Activated CD4-positive, alpha-beta T cell treated with anti-CD3 and anti-CD28 coated beads for 36 hours (primary cell): ENCODE results near the gene NFIA. TPM values are rescaled to one million over a fixed set of nuclear protein-coding genes. Genes with fewer than 3 reads are reported as not detected.

Experiments
- ATAC-seq: fragments of 200-7000 bp; cut with Tn5 transposase; one replicate; pipeline ENCODE4 v1.10.0; 2021; ENCODE audit warnings: mild to moderate bottlenecking, moderate library complexity
- CTCF ChIA-PET: fragments of 350-600 bp; sonication (Branson Sonifier 250); formaldehyde crosslinking; loops from one replicate; lab custom pipeline; 2021; ENCODE audit warnings: antibody characterized with exemption; lab: Charles Lee
- POLR2A ChIA-PET: fragments of 350-600 bp; sonication (Branson Sonifier 250); formaldehyde crosslinking; loops from one replicate; lab custom pipeline; 2021; ENCODE audit warnings: antibody characterized with exemption, inconsistent platforms; lab: Charles Lee
- DNase-seq: peaks from one replicate; pipeline ENCODE4 v3.0.0-alpha.2; 2020
- H3K27ac Mint-ChIP-seq: one replicate; pipeline ENCODE4 v1.8.0; 2021; ENCODE audit warnings: mixed read lengths
- H3K27me3 Mint-ChIP-seq: one replicate; pipeline ENCODE4 v1.8.0; 2021; ENCODE audit warnings: mixed read lengths
- H3K36me3 Mint-ChIP-seq: one replicate; pipeline ENCODE4 v1.8.0; 2021; ENCODE audit warnings: low read depth, mixed read lengths
- H3K4me1 Mint-ChIP-seq: one replicate; pipeline ENCODE4 v1.8.0; 2021; ENCODE audit warnings: mixed read lengths
- H3K4me3 Mint-ChIP-seq: one replicate; pipeline ENCODE4 v1.8.0; 2021; ENCODE audit warnings: mild to moderate bottlenecking, moderate library complexity, mixed read lengths
- H3K9me3 Mint-ChIP-seq: one replicate; pipeline ENCODE4 v1.8.0; 2021; ENCODE audit warnings: low read depth, mixed read lengths
- intact Hi-C, 2 experiments: fragments of 100-400 bp; cut with DNase I in 1 of 2; cut with micrococcal nuclease in 1 of 2; formaldehyde crosslinking; loops; one replicate each; pipeline versions ENCODE4 v1.14.2 to v1.15.1; 2022 to 2024; cut with DNase I, micrococcal nuclease
- total RNA-seq, 2 experiments: library from RNA; stranded (reverse); gene quantifications; one replicate each; pipeline ENCODE4 v1.2.3, GENCODE V29; 2021

Gene NFIA
- total RNA-seq, 2 experiments from 2014 or later: 3.0 to 3.2 TPM

GRCh38 chr1:61379693-61380092, 297.3 kb downstream of the NFIA start:
- CTCF ChIA-PET: interaction anchor here (0.6 kb wide), 1 partner anchor 24 kb away, joined by 3 read pairs; no protein-coding TSS in a partner anchor

GRCh38 chr1:61380561-61380960, 298.2 kb downstream of the NFIA start:
- H3K27ac Mint-ChIP-seq: no peak overlapping the region
- H3K9me3 Mint-ChIP-seq: no peaks in the 10 kb centered on the region
- no peaks in the 10 kb centered on the region for H3K27me3 Mint-ChIP-seq
- no peaks in the 10 kb centered on the region for H3K4me1 Mint-ChIP-seq
- no peak overlapping the region for H3K4me3 Mint-ChIP-seq
- peaks cover 6% of the 10 kb centered on the region for H3K36me3 Mint-ChIP-seq
- ATAC-seq: no peak
- CTCF ChIA-PET: interaction anchor here (0.6 kb wide), 1 partner anchor 25 kb away, joined by 3 read pairs; no protein-coding TSS in a partner anchor
- POLR2A ChIA-PET: no interaction called here
- intact Hi-C loops: no loop called here
- DNase-seq: no peak

More at GRCh38 chr1:61379693-61380092, 297.3 kb downstream of the NFIA start:
- H3K36me3 Mint-ChIP-seq: peaks cover 6% of the 10 kb centered on the region
- DNase-seq (no peak), ATAC-seq (no peak)
- no peak overlapping the region for H3K27ac Mint-ChIP-seq
- no peaks in the 10 kb centered on the region for H3K4me1 Mint-ChIP-seq
- H3K9me3 Mint-ChIP-seq: no peaks in the 10 kb centered on the region
- intact Hi-C loops: no loop called here
- no peak overlapping the region for H3K4me3 Mint-ChIP-seq
- H3K27me3 Mint-ChIP-seq: no peaks in the 10 kb centered on the region
- POLR2A ChIA-PET: no interaction called here

GRCh38 chr1:61386323-61386722, 304.0 kb downstream of the NFIA start:
- H3K9me3 Mint-ChIP-seq: no peaks in the 10 kb centered on the region
- ATAC-seq (no peak), DNase-seq (no peak)
- peak overlapping the region; percentile 26 for H3K27ac Mint-ChIP-seq
- ChIA-PET CTCF (no interaction called here), POLR2A (no interaction called here)
- H3K4me1 Mint-ChIP-seq: no peaks in the 10 kb centered on the region
- no peak overlapping the region for H3K4me3 Mint-ChIP-seq
- intact Hi-C loops: no loop called here
- H3K36me3 Mint-ChIP-seq: peaks cover 9% of the 10 kb centered on the region
- no peaks in the 10 kb centered on the region for H3K27me3 Mint-ChIP-seq

- CTCF ChIA-PET: no interaction called here
- no peaks in the 10 kb centered on the region for H3K27me3 Mint-ChIP-seq
- H3K4me3 Mint-ChIP-seq: no peak overlapping the region
- H3K9me3 Mint-ChIP-seq: no peaks in the 10 kb centered on the region
- peaks cover 9% of the 10 kb centered on the region for H3K36me3 Mint-ChIP-seq
- intact Hi-C loops: no loop called here
- POLR2A ChIA-PET: no interaction called here
- no peak overlapping the region for H3K27ac Mint-ChIP-seq
- ATAC-seq (no peak), DNase-seq (no peak)
- no peaks in the 10 kb centered on the region for H3K4me1 Mint-ChIP-seq
These were observed 304.4 kb downstream of the NFIA start for GRCh38 chr1:61386770-61387169.

- CTCF ChIA-PET: interaction anchor here (0.6 kb wide), 1 partner anchor 11 kb away, joined by 3 read pairs; no protein-coding TSS in a partner anchor
- ATAC-seq (no peak), DNase-seq (no peak)
- intact Hi-C loops: no loop called here
- H3K4me1 Mint-ChIP-seq: no peaks in the 10 kb centered on the region
- H3K36me3 Mint-ChIP-seq: peaks cover 9% of the 10 kb centered on the region
- no peaks in the 10 kb centered on the region for H3K9me3 Mint-ChIP-seq
- no peak overlapping the region for H3K27ac Mint-ChIP-seq
- POLR2A ChIA-PET: no interaction called here
- H3K4me3 Mint-ChIP-seq: no peak overlapping the region
- H3K27me3 Mint-ChIP-seq: no peaks in the 10 kb centered on the region
These were observed 305.5 kb downstream of the NFIA start for GRCh38 chr1:61387829-61388228.

- Mint-ChIP-seq H3K36me3 (peaks cover 4% of the 10 kb centered on the region), H3K4me3 (no peak overlapping the region), H3K27ac (no peak overlapping the region)
These were observed 306.2 kb downstream of the NFIA start for GRCh38 chr1:61388566-61388965.

GRCh38 chr1:61389194-61389925, 307.0 kb downstream of the NFIA start:
- peaks cover 3% of the 10 kb centered on the region for H3K36me3 Mint-ChIP-seq
- intact Hi-C loops: no loop called here
- H3K9me3 Mint-ChIP-seq: no peaks in the 10 kb centered on the region
- DNase-seq: no peak
- H3K27me3 Mint-ChIP-seq: no peaks in the 10 kb centered on the region
- no peak overlapping the region for H3K27ac Mint-ChIP-seq
- no peak overlapping the region for H3K4me3 Mint-ChIP-seq
- ATAC-seq: no peak
- ChIA-PET POLR2A (no interaction called here), CTCF (no interaction called here)
- no peaks in the 10 kb centered on the region for H3K4me1 Mint-ChIP-seq

More at GRCh38 chr1:61388566-61388965, 306.2 kb downstream of the NFIA start:
- no peak for ATAC-seq
- Mint-ChIP-seq H3K9me3 (no peaks in the 10 kb centered on the region), H3K4me1 (no peaks in the 10 kb centered on the region), H3K27me3 (no peaks in the 10 kb centered on the region)
- intact Hi-C loops: no loop called here
- ChIA-PET CTCF (no interaction called here), POLR2A (no interaction called here)
- no peak for DNase-seq

GRCh38 chr1:61389926-61390845, 307.8 kb downstream of the NFIA start:
- Mint-ChIP-seq H3K4me3 (no peak overlapping the region), H3K27me3 (no peaks in the 10 kb centered on the region), H3K27ac (no peak overlapping the region), H3K36me3 (peaks cover 3% of the 10 kb centered on the region), H3K4me1 (no peaks in the 10 kb centered on the region), H3K9me3 (no peaks in the 10 kb centered on the region)
- DNase-seq: no peak
- CTCF ChIA-PET: no interaction called here
- intact Hi-C loops: no loop called here
- POLR2A ChIA-PET: no interaction called here
- no peak for ATAC-seq

GRCh38 chr1:61391730-61392129, 309.4 kb downstream of the NFIA start:
- Mint-ChIP-seq H3K36me3 (no peaks in the 10 kb centered on the region), H3K9me3 (no peaks in the 10 kb centered on the region), H3K27ac (no peak overlapping the region), H3K27me3 (no peaks in the 10 kb centered on the region), H3K4me3 (no peak overlapping the region), H3K4me1 (no peaks in the 10 kb centered on the region)
- intact Hi-C loops: no loop called here
- DNase-seq: no peak
- ATAC-seq: no peak
- CTCF ChIA-PET: interaction anchor here (0.6 kb wide), 1 partner anchor 51 kb away, joined by 3 read pairs; no protein-coding TSS in a partner anchor
- POLR2A ChIA-PET: no interaction called here

GRCh38 chr1:61392409-61393242, 310.3 kb downstream of the NFIA start:
- H3K9me3 Mint-ChIP-seq: no peaks in the 10 kb centered on the region
- no peak for ATAC-seq
- intact Hi-C loops: no loop called here
- POLR2A ChIA-PET: no interaction called here
- no peak overlapping the region for H3K4me3 Mint-ChIP-seq
- no peaks in the 10 kb centered on the region for H3K36me3 Mint-ChIP-seq
- CTCF ChIA-PET: interaction anchor here (0.6 kb wide), 1 partner anchor 50 kb away, joined by 3 read pairs; no protein-coding TSS in a partner anchor
- no peaks in the 10 kb centered on the region for H3K27me3 Mint-ChIP-seq
- H3K4me1 Mint-ChIP-seq: no peaks in the 10 kb centered on the region
- H3K27ac Mint-ChIP-seq: no peak overlapping the region
- no peak for DNase-seq

- ChIA-PET CTCF (no interaction called here), POLR2A (interaction anchor here (0.6 kb wide), 1 partner anchor 188 kb away, joined by 3 read pairs; no protein-coding TSS in a partner anchor)
- DNase-seq (no peak), ATAC-seq (no peak)
- intact Hi-C loops: no loop called here
- Mint-ChIP-seq H3K9me3 (no peaks in the 10 kb centered on the region), H3K27me3 (no peaks in the 10 kb centered on the region), H3K27ac (no peak overlapping the region), H3K4me1 (no peaks in the 10 kb centered on the region), H3K4me3 (no peak overlapping the region), H3K36me3 (no peaks in the 10 kb centered on the region)
These were observed 311.2 kb downstream of the NFIA start for GRCh38 chr1:61393575-61393974.
